GM04503 (cell line): ENCODE results near the gene UVRAG.
"Not testable (repeated sequence)": the region's sequence is repeated elsewhere in the genome, so short reads cannot be mapped to it uniquely, and the experiment has no call there.

Experiments
- DNase-seq: peaks from one replicate; pipeline ENCODE4 v3.0.0-alpha.2; 2012; ENCODE audit warnings: low read depth

UVRAG gene

DNA sequence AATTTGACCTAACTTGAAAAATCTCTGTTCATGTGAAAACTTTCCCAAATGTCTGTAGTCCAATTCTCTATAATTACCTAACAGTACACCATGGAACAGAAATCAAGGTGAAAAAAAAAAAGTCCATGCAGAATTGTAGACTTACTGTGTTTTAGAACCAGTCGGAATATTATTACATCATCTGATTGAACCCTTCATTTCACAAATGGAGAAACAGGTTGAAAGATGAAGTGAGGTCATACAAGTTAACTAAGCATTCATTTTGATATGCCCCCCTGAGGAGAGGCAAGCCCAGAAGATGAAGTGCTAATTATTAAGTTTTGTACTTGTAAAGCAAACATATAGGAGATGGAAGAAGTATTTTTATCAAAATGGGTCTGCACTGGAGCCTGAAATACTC lies 211.9 kb downstream of the UVRAG start:
- DNase-seq, result no peak

DNA sequence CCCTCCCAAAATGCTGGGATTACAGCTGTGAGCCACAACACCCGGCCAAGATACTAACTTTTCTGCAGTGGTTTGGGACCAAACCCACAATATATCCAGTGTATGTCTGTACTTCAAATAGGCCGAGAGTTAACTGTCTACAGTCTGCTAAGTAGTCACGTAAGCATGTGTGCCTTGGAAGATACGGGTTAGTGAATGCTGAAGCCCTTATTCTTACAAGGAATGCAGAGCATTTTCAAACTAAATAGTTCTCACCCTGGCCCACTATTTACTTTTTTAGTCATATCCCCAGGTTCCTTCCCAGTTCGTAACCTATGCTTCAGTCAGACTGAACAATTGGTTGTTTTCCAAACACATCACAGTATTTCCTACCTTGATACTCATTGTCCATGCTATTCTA lies 215.3 kb downstream of the UVRAG start:
- no peak for DNase-seq

DNA sequence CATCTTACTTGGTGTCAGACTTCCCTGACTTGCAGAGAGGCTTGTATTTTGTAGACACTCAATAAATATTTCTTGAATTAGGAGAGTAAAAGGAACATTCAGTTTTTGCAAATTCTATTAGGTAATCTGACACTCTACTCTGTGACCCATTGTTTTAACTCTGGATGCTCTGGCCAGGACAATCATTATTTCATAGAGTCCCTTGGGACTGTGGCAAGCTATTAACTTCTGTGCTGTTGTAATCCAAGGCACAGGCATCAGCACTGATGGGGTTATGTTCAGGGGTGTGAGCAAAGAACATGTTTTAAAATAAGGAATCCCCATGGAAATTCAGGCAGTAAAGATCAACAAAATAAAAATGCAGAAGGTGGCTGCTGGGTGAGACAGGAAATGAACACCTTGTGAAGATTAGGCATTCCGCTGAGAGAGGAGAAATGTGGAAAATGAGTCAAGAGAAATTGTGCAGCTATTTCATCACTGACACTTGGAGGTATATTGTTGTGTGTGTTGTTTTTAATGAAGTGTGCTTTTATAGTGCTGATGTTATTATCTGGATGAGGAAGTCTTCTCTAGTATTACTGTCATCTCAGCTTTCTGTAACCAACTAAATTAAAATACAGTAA lies 216.1 kb downstream of the UVRAG start:
- DNase-seq, result no peak

DNA sequence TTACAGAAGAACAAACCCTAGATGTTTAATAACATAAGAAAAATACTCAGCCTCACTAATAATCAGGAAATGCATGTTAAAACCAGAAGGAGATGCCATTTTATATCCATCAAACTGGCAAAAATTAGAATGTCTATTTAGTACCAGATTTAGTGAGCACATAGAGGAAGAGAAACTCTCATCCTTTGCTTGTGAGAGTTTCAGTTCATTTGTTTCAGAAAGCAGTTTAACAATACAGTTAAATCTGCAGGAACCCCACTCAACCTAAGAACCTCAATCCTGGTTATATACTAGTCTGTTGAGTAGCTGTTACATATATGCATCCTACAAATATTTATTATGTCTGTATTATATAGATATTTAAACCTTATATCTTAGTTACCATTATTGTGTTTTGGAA lies 218.7 kb downstream of the UVRAG start:
- DNase-seq, result no peak

DNA sequence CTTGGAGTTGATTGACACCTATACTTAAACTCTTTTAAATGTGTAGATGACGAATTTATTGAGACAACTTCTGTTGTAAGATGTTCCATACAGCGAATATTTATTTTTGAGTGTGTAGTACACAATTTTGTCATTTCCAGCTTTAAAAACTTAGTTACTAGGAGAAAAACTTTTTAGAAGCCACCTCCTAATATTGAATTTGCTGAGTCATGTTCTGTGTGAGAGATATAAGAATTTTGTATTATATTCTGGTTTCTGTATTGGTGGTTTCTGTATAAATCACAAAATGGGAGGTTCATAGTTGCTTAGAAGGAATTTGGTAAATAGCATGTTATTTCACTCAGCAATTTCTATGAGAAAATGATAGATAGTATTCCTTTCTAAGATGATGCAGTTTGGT lies 220.0 kb downstream of the UVRAG start:
- no peak for DNase-seq

DNA sequence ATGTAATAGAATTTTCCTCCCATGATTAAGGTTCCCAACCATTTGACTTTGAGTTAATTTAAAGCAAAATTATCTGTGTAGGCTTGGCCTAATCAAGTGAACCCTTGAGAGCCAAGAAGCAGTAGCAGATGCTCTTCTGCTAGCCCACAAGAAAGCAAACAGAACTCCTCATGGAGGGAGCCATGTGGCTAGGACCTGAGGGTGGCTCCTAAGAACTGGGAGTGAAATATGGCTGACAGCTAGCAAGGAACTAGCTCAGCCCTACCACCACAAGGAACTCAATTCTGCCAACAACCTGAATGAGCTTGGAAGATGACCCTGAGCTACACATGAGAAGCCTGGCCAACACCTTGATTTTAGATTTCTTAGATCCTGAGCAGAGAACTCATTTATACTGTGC lies 223.6 kb downstream of the UVRAG start:
- DNase-seq, result no peak

DNA sequence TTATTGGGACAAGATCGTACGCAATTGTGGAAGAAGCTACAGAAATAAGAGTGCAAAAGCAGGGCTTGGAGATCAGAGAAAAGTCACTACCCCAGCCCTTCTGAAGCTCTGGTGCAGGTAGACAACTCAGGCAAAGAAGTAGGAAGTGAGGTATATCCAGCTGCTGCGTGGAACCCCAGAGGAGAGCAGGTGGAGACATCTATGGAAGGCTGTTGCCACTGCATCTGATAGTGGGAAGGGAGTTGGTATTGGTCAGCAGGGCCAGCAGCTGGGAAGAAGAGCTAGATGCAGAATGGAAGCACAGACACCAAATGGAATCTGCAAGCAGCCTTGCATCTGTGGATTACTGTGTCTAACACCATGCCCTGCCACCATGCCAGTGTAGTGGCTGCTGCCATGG lies 226.2 kb downstream of the UVRAG start:
- DNase-seq, result no peak

DNA sequence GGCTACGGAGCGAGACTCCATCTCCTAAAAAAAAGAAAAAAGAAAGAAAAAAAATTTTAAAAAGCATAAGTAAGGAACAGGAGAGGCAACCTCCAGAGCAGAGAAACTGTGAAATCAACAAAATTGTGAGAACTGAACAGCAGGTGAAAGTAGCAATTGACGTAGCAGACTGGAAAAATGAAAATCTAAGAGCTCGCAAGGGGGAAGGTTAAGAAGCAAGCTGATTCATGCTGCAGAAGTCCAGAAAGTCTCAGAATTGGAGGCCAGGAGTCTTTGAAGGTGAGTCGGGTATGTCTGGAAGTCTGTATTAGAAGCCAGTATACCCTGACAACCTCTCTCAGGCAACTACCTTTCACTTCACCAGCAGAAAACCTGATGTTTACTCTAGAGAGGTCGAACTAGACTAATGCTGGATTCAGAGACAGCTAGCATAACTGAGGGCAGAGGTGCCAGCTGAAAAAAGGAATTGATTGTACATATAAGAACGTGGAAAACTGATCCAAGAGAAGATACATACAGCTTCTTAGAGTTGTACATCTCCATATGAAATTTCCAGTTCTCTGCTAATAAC lies 229.8 kb downstream of the UVRAG start:
- no peak for DNase-seq

DNA sequence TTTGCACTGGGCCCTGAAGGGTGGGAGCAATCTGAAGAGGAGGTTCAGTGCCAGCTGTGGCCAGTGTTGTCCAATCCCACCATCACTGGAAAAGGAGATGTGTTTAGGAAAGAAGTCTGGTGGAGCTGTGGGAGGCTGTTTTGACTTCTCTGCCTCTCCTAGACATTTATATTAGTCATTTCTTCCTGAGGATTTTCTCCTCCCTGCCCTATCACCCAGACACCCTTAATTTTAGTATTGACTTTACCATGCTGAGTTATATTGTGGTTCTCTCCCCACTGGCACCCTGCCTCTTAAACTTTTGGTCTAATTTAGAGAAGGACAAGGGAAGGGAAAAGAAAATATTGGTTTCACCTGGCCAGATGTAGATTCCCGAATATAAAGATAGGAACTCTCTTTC lies 232.2 kb downstream of the UVRAG start:
- no peak for DNase-seq

DNA sequence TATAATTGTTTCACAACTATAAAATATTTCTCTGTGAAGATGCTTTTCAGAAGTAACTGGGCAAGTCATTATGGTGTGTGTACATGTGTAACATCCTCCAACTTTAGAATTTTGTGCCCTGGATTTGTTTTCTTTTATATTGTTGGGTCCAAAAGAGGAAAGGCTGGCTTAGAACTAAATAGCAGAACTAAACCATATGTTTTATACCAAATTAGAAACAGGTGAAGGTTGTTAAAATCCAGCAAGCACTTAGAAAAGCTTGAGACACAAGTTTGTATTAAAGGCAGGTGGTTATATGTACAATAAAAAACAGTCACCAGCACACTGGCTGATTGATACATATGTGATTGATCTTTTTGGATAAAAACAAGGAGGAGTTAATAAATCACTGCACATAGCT lies 232.8 kb downstream of the UVRAG start:
- DNase-seq, result no peak

DNA sequence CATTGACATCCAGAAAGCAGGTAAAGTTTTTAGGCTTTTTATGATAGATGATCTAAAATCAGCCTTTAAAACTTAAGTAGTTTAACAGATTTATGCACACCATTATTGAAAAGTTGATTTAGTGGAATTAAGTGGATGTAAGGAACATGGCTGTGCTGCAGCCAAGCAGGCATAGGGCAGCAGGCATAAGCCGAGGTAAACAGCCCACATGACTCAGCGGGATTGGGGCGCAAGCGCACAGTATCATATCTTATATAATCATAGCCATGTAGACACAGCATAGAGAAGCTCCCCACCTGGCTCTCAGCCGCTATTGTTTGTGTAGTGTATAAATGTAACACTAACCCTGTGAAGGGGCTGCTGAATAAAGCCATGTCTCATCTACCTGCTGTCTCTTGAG lies 233.8 kb downstream of the UVRAG start:
- DNase-seq, result no peak

DNA sequence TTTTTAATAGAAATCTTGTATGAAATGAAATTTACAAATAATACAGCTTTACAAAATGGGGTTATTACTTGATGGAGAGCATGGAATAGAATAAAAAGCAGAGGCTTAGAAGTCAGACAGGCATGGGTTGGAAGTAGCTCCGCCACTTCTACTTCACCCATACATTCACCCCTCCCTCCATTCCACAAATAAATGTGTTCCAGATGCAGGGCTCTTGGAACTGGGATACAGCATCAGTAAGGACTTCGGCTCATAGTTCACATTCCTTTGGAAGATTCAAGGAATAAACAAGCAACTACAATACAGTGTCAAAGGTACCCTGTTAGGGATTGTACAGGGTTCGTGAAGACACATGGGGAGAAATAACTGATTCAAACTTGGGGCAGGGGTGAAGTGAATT lies 234.5 kb downstream of the UVRAG start:
- DNase-seq, result no peak

DNA sequence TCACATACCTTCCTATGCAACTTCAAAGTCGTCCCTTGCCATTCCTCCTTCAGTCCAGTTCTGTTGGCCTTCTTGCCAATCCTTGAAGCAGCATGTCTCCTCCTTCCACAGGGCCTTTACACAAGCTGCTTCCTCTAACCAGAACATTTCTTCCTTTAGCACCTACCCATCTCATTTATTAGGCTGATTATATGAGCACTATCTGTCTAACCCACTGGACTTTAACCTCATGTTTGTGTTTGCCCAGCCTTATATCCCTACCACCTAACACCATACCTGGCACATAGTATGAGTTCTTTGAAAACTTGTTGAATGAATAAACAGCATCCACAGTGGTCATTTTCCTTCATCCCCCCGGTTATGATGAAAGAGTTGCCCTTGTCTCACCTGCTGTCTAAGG lies 236.9 kb downstream of the UVRAG start:
- no peak for DNase-seq

DNA sequence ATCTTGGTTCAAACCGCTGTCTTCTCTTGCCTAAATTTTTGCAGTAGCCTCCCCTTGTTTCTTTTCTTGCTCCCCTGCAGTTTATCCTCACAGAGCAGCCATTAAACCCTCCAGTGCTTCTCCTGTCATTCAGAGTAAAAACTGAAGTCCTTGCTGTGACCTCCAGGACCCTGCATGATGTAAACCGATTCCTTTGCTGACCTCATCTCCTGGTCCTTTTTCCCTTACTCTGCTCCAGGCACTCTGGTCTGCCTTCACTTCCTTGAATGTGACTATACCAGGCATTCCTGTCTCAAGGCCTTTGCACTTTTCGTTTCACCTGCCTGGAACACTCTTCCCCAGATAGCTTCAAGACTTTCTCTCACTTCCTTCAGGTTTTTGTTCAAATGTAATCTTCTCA lies 239.3 kb downstream of the UVRAG start:
- DNase-seq, result no peak

DNA sequence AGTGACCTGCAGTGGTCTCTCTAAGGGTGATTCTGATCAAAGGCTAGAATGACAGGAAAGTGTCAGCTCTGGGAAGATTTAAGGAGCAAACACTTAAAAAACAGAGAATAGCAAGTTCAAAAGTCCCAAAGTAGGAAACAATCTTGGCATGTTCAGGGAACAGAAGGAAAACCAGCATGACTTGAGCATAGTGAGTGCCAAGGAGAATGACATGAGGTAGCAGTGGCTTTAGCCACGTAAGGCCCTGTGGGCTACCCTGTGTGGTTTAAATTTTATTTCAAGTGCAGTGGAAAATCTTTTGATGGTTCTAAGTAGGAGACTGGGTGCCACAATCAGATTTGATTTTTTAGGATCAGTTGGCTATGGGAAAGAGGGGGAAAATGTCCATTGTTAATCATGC lies 241.9 kb downstream of the UVRAG start:
- DNase-seq, result no peak

DNA sequence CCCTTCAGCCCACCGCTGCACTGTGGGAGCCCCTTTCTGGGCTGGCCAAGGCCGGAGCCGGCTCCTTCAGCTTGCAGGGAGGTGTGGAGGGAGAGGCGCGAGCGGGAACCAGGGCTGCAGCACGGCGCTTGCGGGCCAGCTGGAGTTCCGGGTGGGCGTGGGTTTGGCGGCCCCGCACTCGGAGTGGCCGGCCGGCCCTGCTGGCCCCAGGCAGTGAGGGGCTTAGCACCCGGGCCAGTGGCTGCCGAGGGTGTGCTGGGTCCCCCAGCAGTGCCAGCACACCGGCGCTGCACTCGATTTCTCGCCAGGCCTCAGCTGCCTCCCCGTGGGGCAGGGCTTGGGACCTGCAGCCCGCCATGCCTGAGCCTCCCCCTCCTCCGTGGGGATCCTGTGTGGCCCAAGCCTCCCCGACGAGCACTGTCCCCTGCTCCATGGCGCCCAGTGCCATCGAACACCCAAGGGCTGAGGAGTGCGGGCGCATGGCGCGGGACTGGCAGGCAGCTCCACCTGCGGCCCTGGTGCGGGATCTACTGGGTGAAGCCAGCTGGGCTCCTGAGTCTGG lies 245.5 kb downstream of the UVRAG start:
- DNase-seq, result not testable (repeated sequence)

DNA sequence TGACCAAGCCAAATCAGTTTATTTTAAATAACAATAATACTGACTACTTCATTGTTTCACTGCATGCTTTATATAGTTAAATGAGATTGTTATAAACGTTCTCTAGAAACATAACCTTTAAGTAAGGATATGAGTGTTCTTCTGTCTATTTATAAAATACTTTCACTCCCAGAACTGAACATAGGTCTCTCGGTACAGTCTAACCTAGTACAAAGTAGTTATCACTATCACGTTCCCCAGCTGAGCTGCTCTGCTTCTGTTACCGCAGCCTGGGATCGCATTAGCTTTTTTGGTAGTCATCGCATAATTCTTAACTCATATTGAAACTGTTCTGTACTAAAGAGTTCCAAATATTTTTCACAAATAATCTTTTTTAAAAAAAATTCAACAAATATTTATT lies 247.7 kb downstream of the UVRAG start:
- DNase-seq, result no peak

DNA sequence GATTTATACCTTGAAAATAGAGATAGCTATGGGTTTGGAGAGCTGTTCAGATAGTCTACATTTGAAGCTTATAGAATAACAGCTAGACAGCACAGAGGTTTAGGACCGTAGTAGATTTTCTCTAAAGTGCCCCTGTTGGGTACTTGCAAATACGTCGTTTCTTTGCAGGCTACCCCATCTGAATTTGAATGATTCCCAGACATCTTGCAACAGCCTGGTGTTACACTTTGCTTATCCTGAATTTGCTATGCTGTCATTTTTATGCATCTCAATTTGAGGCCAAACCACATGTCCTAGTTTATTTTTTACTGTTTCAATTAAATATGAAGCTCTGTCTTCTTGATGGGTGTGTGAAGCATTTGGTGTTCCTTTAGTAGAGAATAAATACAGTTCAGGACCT lies 249.2 kb downstream of the UVRAG start:
- DNase-seq, result no peak

DNA sequence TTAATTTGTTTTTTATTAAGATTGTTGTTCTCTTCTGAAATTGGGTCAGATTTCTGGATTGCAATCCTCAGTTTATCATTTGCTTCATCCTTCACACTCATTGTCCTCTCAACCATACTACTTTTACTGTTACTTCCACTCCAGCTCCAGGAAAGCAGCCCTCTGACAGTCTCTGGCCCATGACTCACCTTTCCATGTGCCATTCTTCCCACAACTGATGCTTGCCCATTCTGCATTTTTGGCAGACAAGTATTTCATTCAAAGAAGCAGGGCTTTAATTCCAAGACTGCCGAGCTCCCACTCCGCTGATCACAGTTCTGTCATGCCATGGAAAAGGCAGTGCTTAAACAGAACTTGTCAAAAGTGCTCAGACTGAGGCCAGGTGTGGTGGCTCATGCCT lies 252.1 kb downstream of the UVRAG start:
- DNase-seq, result no peak

DNA sequence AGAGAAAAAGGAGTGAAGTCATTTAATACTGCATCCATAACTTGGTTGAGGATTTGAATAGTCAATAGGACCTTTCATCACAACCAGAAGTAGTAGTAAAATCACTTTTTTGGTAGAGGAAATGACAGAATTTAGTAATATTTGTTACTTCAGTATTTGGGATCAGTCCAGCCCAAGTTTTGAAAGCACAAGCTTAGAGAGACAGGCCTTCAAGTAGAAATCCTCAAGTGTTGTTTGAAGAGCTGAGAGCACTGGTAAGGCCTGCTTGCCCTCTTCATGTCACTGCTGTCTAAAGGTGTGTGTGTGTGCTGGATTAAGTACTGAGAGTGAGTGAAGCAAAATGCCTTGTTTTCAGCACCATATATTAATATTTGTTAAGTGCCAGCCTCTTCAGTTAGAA lies 254.0 kb downstream of the UVRAG start:
- DNase-seq, result no peak

DNA sequence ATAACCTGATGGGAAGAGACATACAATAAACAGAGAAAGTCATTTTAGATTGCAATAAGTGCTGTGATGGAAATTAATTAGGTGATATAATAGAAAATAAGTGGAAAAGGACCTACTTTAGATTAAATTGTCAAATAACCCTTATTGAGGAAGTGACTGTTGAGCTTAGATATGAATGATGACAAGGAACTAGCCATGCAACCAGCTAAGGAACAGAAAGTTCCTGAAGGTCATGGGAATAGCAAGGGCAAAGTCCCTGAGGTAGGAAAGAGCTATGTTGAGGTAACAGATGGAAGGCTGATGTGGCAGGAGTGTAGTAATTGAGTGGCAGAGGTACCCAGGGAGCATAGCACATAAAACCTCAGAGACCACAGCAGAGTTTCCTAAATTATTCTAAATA lies 256.1 kb downstream of the UVRAG start:
- no peak for DNase-seq

DNA sequence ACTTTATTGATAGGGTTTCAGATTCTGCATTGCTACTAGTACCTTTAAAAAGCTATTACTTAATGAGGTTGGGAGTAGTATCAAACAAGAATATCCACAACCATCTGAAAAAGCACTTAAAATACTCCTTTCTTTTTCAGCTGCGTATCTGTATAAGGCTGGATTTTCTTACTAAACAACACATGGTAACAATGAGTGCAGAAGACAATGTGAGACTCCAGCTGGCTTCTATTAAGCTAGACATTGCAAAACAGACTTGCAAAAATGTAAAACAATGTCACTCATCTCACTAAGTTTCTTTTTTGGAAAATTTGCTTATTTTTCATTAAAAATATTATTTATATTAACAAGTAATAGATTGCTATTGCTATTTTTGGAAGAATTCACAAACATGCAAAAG lies 258.7 kb downstream of the UVRAG start:
- DNase-seq, result peak; percentile 65

DNA sequence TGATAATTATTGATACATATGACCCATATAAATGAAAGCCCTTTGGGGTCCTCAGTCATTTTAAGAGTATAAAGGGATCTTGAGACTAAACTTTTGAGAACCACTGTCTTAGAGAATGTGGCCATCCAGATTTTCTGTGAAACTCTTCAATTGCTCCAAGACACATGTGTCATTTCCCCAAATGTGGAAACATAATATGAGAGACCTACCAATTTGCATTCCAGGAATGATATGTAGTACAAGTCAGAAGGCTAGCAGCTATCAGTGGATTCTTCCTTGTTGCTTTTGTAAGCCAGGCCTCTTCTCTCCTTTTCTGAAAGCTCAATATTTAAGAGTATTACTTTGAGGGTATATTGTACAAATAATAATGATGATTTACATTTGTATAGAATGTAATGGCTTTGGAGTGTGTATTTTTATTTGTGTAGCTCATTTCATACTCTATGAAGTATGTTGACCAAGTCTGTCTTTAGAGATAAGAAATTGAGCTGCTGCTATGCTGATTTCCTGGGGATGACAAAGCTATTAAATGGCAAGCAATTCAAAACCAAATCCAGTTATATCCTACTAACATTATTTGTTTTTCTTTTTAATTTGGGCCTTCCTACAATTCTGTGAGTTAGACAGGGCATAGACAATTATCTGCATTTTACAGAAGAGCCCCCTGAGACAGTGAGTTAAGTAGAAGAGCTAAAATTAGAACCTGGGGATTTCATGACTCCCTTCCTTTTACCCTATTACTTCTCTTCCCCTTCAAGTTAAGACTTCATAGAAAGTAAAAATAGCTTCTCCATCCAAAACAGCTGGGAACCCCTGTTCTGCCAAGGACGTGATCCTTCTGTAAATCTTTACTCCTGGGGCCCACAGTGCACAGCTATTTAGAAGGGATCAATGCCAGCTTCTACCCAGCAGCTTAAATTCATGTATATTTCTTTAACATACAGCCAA lies 259.4 kb downstream of the UVRAG start:
- peak; percentile 33 for DNase-seq
